NCI-H510A treated with DMSO at 0.1 percent for 48 hours (cell line): ENCODE measurements around the gene CACNB2.

Experiments
- DNase-seq: peaks from one replicate; lab custom pipeline; 2025; lab: John Stamatoyannopoulos, UW

Gene CACNB2

DNA sequence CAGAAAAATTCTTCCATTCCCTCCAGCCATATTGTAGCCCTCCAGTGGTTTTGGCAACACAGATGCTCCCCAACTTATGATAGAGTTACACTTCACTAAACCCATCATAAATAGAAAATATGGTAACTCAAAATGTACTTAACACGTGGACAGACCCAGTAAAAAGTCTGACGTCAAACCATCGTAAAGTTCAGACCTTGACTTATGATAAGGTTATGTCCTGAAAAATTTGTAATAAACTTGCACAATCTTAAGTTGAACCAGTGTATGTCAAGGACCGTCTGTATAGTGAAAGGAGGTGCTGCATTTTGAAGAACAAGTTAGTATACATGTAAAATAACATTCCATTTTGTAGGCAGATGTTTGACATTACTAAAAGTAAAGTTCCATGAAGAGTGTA, 368.4 kb downstream of the CACNB2 start:
- DNase-seq: no peak

GRCh38 chr10:18514537-18514936, 374.3 kb downstream of the CACNB2 start:
- DNase-seq: no peak

GRCh38 chr10:18516851-18517250, 376.6 kb downstream of the CACNB2 start:
- no peak for DNase-seq

DNA sequence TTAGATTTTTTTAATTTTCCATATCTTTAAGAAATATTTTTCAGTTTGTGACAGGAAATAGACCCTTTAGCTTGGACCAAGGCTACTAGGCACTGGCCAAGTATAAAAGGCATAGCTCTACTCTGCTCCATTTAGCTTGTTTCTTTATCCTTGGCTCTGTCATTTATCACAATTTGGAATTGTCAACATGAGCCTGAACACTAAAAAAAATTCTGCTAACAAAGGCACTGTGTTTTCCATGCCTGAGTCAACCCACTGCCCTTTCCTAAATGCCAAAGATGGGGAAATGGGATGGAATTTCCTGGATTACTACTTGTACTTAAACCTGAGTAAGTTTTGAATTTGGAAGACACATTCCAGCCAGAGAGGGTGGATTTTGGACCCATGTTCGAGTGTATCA, 382.8 kb downstream of the CACNB2 start:
- DNase-seq: no peak

- DNase-seq: no peak
Observed at GRCh38 chr10:18523858-18524257, 383.6 kb downstream of the CACNB2 start.

GRCh38 chr10:18527687-18528086, 387.5 kb downstream of the CACNB2 start:
- no peak for DNase-seq

GRCh38 chr10:18528292-18528691, 388.1 kb downstream of the CACNB2 start:
- DNase-seq: no peak

DNA sequence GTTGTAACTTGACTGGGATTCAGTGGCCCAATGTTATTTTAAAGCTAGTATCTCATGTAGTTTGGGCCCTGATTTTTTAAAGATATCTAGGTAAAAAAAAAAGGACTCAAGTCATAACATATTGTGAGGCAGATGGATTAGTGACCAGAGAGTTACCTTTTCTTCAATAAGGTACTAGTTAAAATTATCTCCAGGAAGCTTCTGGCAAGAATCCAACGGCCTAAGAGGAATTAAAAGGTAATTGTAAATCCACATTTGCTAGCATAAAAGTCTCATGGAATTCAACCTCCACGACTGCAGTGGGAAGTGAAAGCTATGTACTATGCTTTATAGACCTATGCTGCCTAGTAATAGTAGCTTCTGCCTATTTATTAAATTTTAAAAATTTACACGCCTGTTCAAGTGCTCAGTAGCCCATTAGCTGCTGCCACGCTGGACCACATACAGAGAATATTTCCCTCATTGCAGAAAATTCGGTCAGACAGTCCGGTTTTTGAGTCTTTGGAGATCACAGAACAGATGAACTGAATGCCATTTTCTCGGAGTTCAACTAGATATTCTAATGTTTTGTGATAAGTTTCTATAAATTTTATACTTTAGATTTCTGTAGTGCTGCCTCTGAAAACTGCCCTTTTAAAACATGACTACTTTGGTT, 392.8 kb downstream of the CACNB2 start:
- no peak for DNase-seq

- DNase-seq: no peak
Observed at GRCh38 chr10:18533896-18534295, 393.7 kb downstream of the CACNB2 start.

DNA sequence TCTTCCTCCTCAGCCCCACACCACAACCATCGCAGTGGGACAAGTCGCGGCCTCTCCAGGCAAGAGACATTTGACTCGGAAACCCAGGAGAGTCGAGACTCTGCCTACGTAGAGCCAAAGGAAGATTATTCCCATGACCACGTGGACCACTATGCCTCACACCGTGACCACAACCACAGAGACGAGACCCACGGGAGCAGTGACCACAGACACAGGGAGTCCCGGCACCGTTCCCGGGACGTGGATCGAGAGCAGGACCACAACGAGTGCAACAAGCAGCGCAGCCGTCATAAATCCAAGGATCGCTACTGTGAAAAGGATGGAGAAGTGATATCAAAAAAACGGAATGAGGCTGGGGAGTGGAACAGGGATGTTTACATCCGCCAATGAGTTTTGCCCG, 399.1 kb downstream of the CACNB2 start:
- no peak for DNase-seq

DNA sequence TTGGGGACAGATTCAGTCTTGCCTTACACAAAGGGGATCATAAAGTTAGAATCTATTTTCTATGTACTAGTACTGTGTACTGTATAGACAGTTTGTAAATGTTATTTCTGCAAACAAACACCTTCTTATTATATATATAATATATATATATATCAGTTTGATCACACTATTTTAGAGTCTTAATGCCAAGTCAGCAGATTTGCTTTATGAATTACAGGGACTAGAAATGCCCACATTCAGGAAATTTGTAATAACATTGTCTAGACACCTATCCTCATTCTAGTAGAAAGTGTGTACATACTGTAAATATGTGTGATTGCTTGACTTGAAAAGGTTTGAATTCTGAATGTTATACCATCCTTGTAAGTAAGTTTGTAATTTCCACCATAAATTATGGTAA, 400.0 kb downstream of the CACNB2 start:
- DNase-seq: no peak

GRCh38 chr10:18542832-18543231, 402.6 kb downstream of the CACNB2 start:
- DNase-seq: no peak

GRCh38 chr10:18545621-18546305, 405.5 kb downstream of the CACNB2 start:
- DNase-seq: no peak

DNA sequence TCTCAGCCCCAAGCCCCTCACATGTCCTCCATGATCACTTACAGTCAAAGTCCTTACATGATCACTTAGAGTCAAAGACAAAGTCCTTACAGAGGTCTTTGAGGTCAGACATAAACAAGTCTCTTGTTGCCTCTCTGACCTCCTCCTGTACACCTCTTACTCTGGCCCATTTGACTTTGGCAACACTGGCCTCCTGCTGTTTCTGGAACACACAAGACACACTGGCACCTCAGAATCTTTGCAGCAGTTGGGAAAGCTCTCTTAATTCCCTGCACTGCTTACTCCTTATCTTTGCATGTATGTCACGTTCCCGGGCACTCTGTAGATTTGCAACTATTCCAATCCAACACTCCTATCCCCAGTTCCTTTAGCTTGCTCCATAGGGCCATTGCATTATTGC, 408.9 kb downstream of the CACNB2 start:
- DNase-seq: no peak

DNA sequence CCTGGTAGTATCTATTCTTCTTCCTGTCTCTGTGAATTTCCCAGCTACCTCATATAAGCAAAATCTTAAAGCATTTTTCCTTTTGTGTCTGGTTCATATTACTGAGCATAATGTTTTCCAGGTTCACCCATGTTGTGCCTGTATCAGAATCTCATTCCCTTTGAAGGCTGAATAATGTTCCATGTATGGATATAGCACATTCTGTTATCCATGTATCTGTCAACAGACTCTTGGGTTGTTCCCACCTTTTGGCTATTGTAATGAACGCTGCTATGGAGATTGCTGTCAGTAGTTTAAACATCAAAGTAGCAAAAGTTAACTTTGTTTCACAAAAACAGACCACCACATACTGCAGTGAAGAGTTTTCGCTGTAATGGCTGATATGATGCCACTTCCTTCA, 411.2 kb downstream of the CACNB2 start:
- no peak for DNase-seq

DNA sequence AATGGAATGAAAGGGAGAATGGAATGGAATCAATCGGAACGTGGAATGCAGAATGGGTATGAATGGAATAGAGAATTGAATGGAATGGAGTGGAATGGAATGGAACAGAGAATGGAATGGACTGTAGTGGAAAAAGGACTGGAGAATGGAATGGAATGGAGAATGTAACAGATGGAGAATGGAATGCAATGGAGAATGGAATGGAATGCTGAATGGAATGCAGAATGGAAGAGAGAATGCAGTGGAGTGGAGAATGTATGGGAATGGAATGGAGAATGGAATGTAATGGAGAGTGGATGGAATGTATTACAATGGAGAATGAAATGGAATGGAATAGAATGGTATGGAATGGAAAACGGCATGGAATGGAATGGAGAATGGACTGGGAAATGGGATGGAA, 414.3 kb downstream of the CACNB2 start:
- no peak for DNase-seq

- no peak for DNase-seq
Observed at GRCh38 chr10:18556522-18557147, 416.4 kb downstream of the CACNB2 start.

DNA sequence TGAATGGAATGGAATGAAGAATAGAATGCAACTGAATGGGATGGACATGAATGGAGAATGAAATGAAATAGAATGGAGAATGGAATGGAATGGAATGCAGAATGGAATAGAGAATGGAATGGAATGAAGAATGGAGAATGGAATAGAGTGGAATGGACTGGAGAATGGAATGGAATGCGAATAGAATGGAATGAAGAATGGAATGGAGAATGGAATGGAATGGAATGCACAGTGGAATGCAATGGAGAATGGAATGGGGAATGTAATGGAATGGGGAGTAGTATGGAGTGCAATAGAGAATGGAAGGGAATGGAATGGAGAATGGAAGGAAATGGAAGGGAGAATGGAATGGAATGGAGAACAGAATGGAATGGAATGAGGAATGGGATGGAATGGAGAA, 417.7 kb downstream of the CACNB2 start:
- DNase-seq: no peak

DNA sequence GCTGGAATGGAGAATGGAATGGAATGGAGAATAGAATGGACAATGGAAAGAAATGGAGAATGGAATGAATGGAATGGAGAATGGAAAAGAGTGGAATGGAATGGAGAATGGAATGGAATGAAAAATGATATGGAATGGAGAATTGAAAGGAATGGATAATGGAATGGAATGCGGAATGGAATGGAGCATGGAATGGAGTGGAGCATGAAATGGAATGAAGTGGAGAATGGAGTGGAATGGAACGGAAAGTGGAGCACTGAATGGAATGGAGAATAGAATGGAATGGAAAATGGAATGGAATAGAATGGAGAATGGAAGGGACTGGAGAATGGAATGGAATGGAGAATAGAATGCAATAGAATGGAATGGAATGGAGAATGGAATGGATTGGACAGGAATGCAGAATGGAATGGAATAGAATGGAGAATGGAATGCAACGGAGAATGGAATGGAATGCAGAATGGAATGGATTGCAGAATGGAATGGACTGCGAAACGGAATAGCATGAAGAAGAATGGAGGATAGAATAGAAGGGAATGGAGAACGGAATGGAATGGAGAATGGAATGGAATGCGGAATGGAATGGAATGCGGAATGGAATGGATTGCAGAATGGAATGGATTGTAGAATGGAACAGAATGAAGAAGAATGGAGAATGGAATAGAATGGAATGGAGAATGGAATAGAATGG, 421.8 kb downstream of the CACNB2 start:
- DNase-seq: no peak

GRCh38 chr10:18563003-18563726, 422.9 kb downstream of the CACNB2 start:
- DNase-seq: no peak

DNA sequence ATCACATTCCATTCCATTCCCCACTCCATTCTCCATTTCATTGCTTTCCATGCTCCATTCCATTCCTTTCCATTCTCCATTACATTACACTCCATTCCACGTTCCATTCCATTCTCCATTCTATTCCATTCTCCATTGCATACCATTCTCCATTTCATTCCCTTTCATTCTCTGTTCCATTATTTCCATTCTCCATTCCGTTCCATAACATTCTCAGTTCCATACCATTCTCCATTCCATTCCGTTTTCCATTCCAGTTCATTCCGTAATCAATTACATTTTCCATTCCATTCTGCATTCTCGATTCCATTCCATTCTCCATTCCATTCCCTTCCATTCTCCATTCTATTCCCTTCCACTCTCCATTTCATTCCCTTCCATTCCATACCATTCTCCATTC, 424.8 kb downstream of the CACNB2 start:
- DNase-seq: no peak

DNA sequence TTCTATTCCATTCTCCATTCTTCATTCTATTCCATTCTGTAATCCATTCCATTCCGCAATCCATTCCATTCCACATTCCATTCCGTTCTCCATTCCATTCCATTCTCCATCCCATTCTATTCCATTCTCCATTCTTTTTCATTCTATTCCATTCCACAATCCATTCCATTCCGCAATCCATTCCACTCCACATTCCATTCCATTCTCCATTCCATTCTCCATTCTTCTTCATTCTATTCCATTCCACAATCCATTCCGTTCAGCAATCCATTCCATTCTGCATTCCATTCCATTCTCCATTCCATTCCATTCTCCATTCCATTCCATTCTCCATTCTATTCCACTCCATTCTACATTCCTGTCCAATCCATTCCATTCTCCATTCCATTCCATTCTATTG, 426.0 kb downstream of the CACNB2 start:
- no peak for DNase-seq
